Pancreas (tissue), 10 donors: ENCODE data around the gene TRIM14. TPM values are rescaled to one million over a fixed set of nuclear protein-coding genes. Genes with fewer than 3 reads are reported as not detected.

Experiments used
- ATAC-seq, 4 donors: fragments of 200-7000 bp; cut with Tn5 transposase; one replicate each; pipeline versions ENCODE4 v1.8.0 to v1.9.1; 2020; ENCODE audit warnings: mild to moderate bottlenecking in 4 of 4, moderate library complexity in 4 of 4
- DNase-seq, 6 donors: peaks; one replicate each; pipeline ENCODE4 v3.0.0-alpha.2; 2020
- FAIRE-seq: peaks from 2 replicates; lab custom pipeline; 2012; peaks lifted over from hg19 to GRCh38; lab: Jason Lieb, UNC
- H3K27ac ChIP-seq, 4 donors: fragments of 200-600 bp; sonication (generic); 1 replicate in 3 of 4; 2 replicates in 1 of 4; pipeline versions ENCODE4 v1.5.0 to v1.8.0; 2020
- H3K27me3 ChIP-seq, 4 donors: fragments of 200-600 bp; one replicate each; pipeline ENCODE4 v1.8.0; 2021
- H3K36me3 ChIP-seq, 3 donors: fragments of 200-600 bp; sonication (generic) in 1 of 3; one replicate each; pipeline versions ENCODE4 v1.5.0 to v1.8.0; 2020 to 2021
- H3K4me1 ChIP-seq, 3 donors: fragments of 200-600 bp; one replicate each; pipeline ENCODE4 v1.8.0; 2021
- H3K4me3 ChIP-seq, 4 donors: fragments of 200-600 bp; sonication (generic) in 2 of 4; one replicate each; pipeline versions ENCODE4 v1.5.0 to v1.8.0; 2020 to 2021
- H3K9me3 ChIP-seq, 4 donors: fragments of 200-600 bp; one replicate each; pipeline ENCODE4 v1.8.0; 2021
- WGBS, 2 donors: extraction: QIAGEN DNeasy Blood & Tissue Kit; methylation state at CpG; one replicate each; pipeline ENCODE4 v1.1.7; 2013; 5-methylcytosine and 5-hydroxymethylcytosine counted together
- intact Hi-C, 3 donors: fragments of 100-400 bp; cut with DNase I; formaldehyde crosslinking; loops; one replicate each; pipeline versions ENCODE4 v1.11.1 to v1.14.2; 2022
- polyA plus RNA-seq, 2 donors: library from polyadenylated mRNA; stranded (reverse); fragments of 200-250 nt; gene quantifications; one replicate each; pipeline ENCODE4 v1.2.3, GENCODE V29; 2013
- total RNA-seq, 6 donors: library from RNA; stranded (reverse); fragmentation: NEBNext Ultra II Directional in 4 of 6; extraction: Animal tissue kit (Norgen Biotek cat#: 25700) in 4 of 6; gene quantifications; one replicate each; pipeline versions ENCODE4 v1.2.1 to v1.2.4, GENCODE V29; 2021 to 2023
- TF ChIP-seq, protein P1 (sequence below), 4 donors: fragments of 200-600 bp; sonication (generic) in 3 of 4; IDR thresholded peaks; one replicate each; pipeline versions ENCODE4 v1.5.0 to v1.8.0; 2021; ENCODE audit warnings: antibody characterized with exemption in 4 of 4
- donor health status: healthy with polysubstance abuse.
- donor health status: DM: no; HTN: no; CAD: no; lungs with moderate emphysema.
- donor health status: DM: no; HTN: no; CAD: no.
- donor health status: control.
- donor health status: control.
- donor health status: Bipolar disorder and iron deficiency.
- donor health status: DM: yes; HTN: yes; CAD: no.
- donor health status: DM: no; HTN: no; CAD: no.
- donor health status: DM: no; HTN: no; CAD: no.
- donor health status: DM: yes; HTN: yes; CAD: no.

Gene TRIM14
- total and polyA plus RNA-seq, 8 donors, result 1.2 to 10.4 (median 1.9) TPM

DNA sequence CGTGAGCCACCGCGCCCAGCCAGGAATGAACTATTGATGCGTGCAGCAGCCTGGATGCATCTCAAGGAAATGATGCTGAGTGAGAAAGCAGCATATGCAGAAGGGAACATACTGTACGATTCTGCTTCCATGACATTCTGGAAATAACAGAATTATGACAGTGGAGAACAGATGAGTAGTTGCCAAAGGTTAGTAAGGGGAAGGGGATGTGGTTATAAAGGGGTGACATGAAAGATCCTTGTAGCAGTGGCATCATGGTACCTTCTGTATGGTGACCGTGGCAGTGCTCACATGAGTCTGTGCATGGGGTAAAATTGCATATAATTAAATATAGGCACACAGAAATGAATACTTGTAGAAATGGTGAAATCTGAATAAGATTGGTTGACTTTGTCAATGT, 49.5 kb downstream of the TRIM14 start:
- H3K4me3 ChIP-seq, result no peak overlapping the region
- intact Hi-C loops, result no loop called here
- peaks cover 0 to 9% (median 0%) of the 10 kb centered on the region in 3 donors for H3K4me1 ChIP-seq
- H3K9me3 ChIP-seq, result no peaks in the 10 kb centered on the region
- 96% methylated on average over 6 of the region's 6 CpGs for WGBS, 2 donors
- TF ChIP-seq, protein P1, sequence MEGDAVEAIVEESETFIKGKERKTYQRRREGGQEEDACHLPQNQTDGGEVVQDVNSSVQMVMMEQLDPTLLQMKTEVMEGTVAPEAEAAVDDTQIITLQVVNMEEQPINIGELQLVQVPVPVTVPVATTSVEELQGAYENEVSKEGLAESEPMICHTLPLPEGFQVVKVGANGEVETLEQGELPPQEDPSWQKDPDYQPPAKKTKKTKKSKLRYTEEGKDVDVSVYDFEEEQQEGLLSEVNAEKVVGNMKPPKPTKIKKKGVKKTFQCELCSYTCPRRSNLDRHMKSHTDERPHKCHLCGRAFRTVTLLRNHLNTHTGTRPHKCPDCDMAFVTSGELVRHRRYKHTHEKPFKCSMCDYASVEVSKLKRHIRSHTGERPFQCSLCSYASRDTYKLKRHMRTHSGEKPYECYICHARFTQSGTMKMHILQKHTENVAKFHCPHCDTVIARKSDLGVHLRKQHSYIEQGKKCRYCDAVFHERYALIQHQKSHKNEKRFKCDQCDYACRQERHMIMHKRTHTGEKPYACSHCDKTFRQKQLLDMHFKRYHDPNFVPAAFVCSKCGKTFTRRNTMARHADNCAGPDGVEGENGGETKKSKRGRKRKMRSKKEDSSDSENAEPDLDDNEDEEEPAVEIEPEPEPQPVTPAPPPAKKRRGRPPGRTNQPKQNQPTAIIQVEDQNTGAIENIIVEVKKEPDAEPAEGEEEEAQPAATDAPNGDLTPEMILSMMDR (IDR thresholded peaks at IDR 0.05), result no peak
- no peak for ATAC-seq
- H3K36me3 ChIP-seq, result no peaks in the 10 kb centered on the region
- H3K27me3 ChIP-seq, result no peaks in the 10 kb centered on the region
- H3K27ac ChIP-seq, result no peak overlapping the region
- DNase-seq, result no peak
- no peak for FAIRE-seq

DNA sequence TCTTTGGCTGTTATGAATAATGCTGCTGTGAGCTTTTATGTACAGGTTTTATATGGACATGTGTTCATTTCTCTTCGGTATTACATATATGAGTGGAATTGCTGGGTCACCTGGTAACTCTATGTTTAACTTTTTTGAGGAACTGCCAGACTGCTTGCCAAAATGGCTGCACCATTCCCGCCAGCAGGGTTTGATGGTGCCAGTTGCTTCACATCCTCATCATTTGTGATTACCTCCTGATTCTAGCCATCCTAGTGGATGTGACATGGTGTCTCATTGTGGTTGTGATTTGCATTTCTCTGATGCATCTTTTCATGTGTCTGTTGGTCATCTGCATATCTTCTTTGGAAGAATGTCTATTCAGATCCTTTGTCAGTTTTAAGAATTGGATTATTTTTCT, 51.8 kb downstream of the TRIM14 start:
- DNase-seq (no peak), ATAC-seq (no peak), FAIRE-seq (no peak)
- H3K27me3 ChIP-seq, result no peaks in the 10 kb centered on the region
- intact Hi-C loops, result no loop called here
- H3K4me3 ChIP-seq, result no peak overlapping the region
- H3K27ac ChIP-seq, result no peak overlapping the region
- peaks cover 0 to 2% (median 0%) of the 10 kb centered on the region in 3 donors for H3K4me1 ChIP-seq
- H3K36me3 ChIP-seq, result peaks cover 0 to 10% (median 2%) of the 10 kb centered on the region in 3 donors
- TF ChIP-seq, protein P1 (IDR thresholded peaks at IDR 0.05), result no peak
- WGBS, 2 donors, result 89 to 97% methylated on average over 2 of the region's 2 CpGs
- no peaks in the 10 kb centered on the region for H3K9me3 ChIP-seq

DNA sequence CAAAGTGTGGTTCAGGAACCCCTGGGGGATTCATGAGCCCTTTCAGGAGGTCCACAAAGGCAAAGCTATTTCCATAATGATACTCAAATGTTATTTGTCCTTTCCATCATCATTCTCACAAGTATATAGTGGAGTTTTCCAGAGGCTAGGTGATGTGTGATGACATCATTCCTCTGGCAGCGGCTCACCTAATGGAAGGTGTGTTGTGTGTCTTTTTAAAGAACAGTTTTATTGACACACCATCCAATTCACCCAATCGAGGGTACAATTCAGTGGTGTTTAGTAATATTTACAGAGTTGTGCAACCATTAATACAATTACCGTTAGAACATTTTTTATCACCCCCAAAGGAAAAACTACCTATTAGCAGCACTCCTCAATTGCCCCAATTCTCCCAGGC, 52.8 kb downstream of the TRIM14 start:
- no peak for FAIRE-seq
- no peak for DNase-seq
- peaks cover 0 to 10% (median 2%) of the 10 kb centered on the region in 3 donors for H3K36me3 ChIP-seq
- TF ChIP-seq, protein P1 (IDR thresholded peaks at IDR 0.05), result no peak
- 66 to 71% methylated on average over 3 of the region's 3 CpGs for WGBS, 2 donors
- no peak for ATAC-seq
- no peaks in the 10 kb centered on the region for H3K9me3 ChIP-seq
- no peak overlapping the region for H3K4me3 ChIP-seq
- intact Hi-C loops, result no loop called here
- H3K27ac ChIP-seq, result no peak overlapping the region
- H3K27me3 ChIP-seq, result no peaks in the 10 kb centered on the region
- H3K4me1 ChIP-seq, result no peaks in the 10 kb centered on the region

DNA sequence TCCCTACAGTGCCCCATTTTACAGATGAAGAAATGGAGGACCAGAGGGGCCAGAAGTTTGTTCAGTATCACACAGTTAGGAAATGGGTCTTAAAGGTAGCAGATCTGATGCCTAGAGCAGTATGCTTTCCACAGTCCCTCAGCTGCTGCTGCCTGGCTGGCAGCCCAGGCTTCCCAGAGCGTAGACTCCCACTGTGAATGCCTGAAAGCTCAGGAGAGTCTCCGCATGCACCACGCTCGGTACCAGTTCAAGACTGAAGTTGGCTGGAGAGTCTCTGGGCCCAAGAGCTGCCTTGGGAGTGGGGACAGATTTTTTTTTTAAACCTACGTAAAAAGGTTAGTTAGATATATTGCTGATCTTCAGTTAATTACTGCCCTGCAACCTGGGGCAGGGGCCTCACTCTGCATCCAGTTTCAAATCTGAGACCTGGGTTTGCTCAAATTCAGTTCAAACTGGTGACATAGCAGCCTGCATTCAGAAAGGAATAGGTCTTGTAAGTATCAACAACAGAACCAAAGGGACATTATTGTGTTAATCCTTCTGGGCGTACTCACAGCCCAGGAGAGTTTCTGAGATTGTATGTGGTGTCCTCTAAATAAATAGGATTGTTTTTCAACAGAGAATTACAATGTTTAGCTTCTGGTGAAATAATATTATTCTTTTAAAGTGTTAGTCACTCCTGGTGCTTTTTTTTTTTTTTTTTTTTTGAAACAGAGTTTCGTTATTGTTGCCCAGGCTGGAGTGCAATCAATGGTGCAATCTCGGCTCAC, 54.2 kb downstream of the TRIM14 start:
- FAIRE-seq (no peak), DNase-seq (no peak), ATAC-seq (no peak)
- no peak overlapping the region for H3K27ac ChIP-seq
- H3K4me3 ChIP-seq, result no peak overlapping the region
- intact Hi-C loops, result no loop called here
- H3K9me3 ChIP-seq, result no peaks in the 10 kb centered on the region
- TF ChIP-seq, protein P1 (IDR thresholded peaks at IDR 0.05), result no peak
- no peaks in the 10 kb centered on the region for H3K27me3 ChIP-seq
- 94 to 96% methylated on average over 8 of the region's 8 CpGs for WGBS, 2 donors
- peaks cover 0 to 10% (median 2%) of the 10 kb centered on the region in 3 donors for H3K36me3 ChIP-seq
- H3K4me1 ChIP-seq, result peaks cover 0 to 3% (median 0%) of the 10 kb centered on the region in 3 donors

DNA sequence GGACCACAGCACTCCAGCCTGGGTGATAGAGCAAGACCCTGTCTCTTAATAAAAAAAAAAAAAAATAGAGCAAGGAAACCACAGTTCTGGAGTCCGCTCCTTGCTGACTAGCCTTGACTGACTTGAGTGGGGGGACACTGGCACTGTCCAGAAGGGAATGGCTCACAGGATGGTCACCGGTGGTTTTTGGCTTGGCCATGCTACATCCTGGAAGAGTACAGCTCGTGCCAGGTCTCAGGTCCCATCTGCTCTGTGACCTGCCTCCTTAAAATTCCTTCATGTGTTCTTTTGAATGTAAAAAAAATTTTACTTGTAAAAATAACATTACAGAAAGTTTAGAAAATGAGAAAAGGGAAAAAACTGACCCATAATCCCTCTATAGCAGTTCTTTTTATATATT, 56.9 kb downstream of the TRIM14 start:
- intact Hi-C loops, result no loop called here
- Histone ChIP-seq H3K27me3 (no peaks in the 10 kb centered on the region), H3K27ac (no peak overlapping the region), H3K4me3 (no peak overlapping the region), H3K9me3 (no peaks in the 10 kb centered on the region), H3K36me3 (peaks cover 0 to 10% (median 2%) of the 10 kb centered on the region in 3 donors), H3K4me1 (peaks cover 0 to 13% (median 6%) of the 10 kb centered on the region in 3 donors)
- TF ChIP-seq, protein P1 (IDR thresholded peaks at IDR 0.05), result no peak
- no peak for ATAC-seq
- no peak for FAIRE-seq
- 87 to 88% methylated on average over 3 of the region's 3 CpGs for WGBS, 2 donors
- no peak for DNase-seq
